ACC112 (cell line): ENCODE data around the gene DACT3.

ENCODE experiments used
- H2AFZ ChIP-seq: fragments of 200-600 bp; sonication (generic); one replicate; pipeline ENCODE4 v1.6.0; 2017; ENCODE audit warnings: antibody characterized with exemption, low read length; ENCODE audit not compliant: unreplicated experiment
- H3K27ac ChIP-seq: fragments of 200-600 bp; sonication (generic); 2 replicates; pipeline ENCODE4 v1.5.1; 2014; ENCODE audit warnings: low read depth, mild to moderate bottlenecking, antibody characterized with exemption, low read length, moderate library complexity
- H3K27me3 ChIP-seq: fragments of 200-600 bp; sonication (generic); 2 replicates; pipeline ENCODE4 v1.6.1; 2014; ENCODE audit warnings: mild to moderate bottlenecking, antibody characterized with exemption, low read length, moderate library complexity, mixed read lengths; ENCODE audit not compliant: insufficient read depth
- H3K36me3 ChIP-seq: fragments of 200-600 bp; sonication (generic); 2 replicates; pipeline ENCODE4 v1.6.1; 2016; ENCODE audit warnings: mild to moderate bottlenecking, antibody characterized with exemption, low read length, moderate library complexity, mixed read lengths; ENCODE audit not compliant: insufficient read depth
- H3K4me1 ChIP-seq: fragments of 200-600 bp; sonication (generic); one replicate; pipeline ENCODE4 v1.6.1; 2016; ENCODE audit warnings: low read length, mixed read lengths; ENCODE audit not compliant: insufficient read depth, unreplicated experiment, control insufficient read depth
- H3K4me3 ChIP-seq: fragments of 200-600 bp; sonication (generic); 2 replicates; pipeline ENCODE4 v1.5.1; 2014; ENCODE audit warnings: mild to moderate bottlenecking, low read depth, low read length
- H3K79me2 ChIP-seq: fragments of 200-600 bp; sonication (generic); one replicate; pipeline ENCODE4 v1.6.0; 2016; ENCODE audit warnings: low read length; ENCODE audit not compliant: control insufficient read depth, unreplicated experiment, insufficient read depth

Gene DACT3

DNA sequence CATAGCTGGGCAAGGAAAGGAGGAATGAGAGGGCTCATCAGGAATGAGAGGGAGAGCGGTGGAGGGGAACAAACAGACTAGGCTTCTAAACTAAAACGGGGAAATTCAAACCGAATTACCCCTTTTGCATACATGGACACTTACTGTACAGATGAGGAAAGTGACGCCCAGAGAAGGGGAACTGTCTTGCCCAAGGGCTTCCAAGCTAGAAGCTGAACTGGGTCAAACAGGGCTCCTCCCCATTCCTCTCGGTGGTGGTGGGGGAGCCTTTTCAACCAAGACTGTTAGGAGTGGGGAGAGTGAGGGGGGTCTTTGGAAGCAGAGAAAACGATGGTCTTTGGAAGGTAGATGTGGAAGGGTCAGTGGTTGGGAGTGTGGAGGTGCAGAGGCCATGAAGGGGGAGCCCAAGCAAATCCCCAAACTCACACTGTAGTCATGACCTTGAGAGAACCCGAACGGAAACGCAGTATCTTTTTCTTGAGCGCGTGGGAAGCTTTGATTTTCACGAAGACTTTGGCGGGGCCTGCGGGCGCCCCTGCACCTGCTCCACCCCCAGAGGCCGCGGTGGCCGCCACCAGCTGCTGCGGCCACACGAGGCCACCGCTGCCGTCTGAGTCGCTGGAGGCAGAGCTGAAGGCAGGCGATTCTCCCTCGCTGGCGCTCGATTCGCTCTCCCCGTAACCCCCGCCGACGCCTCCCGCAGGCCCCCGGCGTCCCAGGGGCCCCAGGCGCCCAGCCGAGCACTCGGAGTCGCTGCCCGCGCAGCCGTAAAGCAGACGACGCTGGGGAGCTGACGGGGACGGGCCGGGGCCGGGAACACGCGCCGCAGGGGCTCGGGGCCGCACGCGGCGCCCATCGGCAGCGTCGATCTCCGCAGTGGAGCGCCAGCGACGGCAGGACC is 12.7 kb downstream of the DACT3 start:
- Histone ChIP-seq H3K36me3 (no peaks in the 10 kb centered on the region), H2AFZ (no peak overlapping the region), H3K4me1 (no peaks in the 10 kb centered on the region), H3K27ac (no peak overlapping the region), H3K27me3 (no peaks in the 10 kb centered on the region), H3K4me3 (no peak overlapping the region), H3K79me2 (no peaks in the 10 kb centered on the region)

DNA sequence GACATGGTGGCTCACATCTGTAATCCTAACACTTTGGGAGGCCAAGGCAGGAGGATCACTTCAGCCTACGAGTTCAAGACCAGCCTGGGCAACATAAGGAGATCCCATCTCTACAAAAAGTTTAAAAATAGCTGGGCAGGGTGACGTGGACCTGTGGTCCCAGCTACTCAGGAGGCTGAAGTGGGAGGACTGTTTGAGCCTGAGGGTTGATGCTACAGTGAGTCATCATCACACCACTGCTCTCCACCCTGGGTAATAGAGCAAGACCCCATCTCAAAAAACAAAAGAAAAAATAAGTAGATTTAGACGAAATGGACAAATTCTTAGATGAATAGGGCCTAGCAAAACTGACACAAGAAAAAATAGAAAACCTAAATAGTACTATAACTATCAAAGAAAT is 14.6 kb downstream of the DACT3 start:
- no peaks in the 10 kb centered on the region for H3K27me3 ChIP-seq
- H3K4me3 ChIP-seq = no peak overlapping the region
- no peaks in the 10 kb centered on the region for H3K4me1 ChIP-seq

DNA sequence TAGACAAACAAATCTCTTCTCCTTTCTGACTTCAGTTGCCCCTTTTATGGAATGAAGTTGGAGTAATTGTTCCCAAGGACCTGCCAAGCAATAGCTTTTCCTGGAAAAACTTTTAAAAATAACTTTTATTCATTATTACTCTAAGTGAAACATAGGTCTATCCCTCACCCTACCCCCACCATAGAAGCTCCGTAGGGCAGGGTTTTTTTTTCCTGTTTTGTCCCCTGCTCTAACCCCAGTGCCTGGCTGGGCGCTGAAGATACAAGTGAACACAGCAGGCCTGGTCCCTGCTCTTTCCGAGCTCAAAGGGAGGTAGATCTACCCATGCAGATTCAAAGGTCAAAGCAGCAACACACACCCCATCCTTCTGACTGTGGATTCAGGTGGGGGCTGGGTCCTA is 16.3 kb downstream of the DACT3 start:
- H3K36me3 ChIP-seq = no peaks in the 10 kb centered on the region

More for the DNA sequence above, 14.6 kb downstream of the DACT3 start:
- H3K36me3 ChIP-seq = no peaks in the 10 kb centered on the region
- H3K79me2 ChIP-seq = no peaks in the 10 kb centered on the region
- H3K27ac ChIP-seq = no peak overlapping the region
- H2AFZ ChIP-seq = no peak overlapping the region

DNA sequence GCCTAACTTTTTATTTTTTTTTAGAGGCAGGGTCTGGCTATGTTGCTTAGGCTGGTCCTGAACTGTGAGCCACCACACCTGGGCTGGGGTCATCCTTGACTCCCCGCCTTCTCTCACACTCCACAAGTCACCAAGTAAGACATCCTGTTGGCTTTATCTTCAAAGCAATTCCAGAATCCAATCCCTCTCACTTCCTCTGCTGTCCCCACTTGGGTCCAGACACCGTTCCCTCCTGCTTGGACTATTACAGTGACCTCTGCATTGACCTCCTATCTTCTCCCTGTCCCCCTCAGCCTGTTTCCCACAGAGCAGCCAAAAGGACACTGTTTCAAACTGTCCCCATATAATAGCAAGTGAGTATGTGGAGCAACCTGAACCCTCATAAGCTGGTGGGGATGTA is 20.3 kb downstream of the DACT3 start:
- Histone ChIP-seq H3K27me3 (no peaks in the 10 kb centered on the region), H2AFZ (no peak overlapping the region), H3K4me3 (no peak overlapping the region), H3K79me2 (no peaks in the 10 kb centered on the region), H3K27ac (no peak overlapping the region), H3K4me1 (no peaks in the 10 kb centered on the region), H3K36me3 (no peaks in the 10 kb centered on the region)

More for the DNA sequence above, 16.3 kb downstream of the DACT3 start:
- H3K79me2 ChIP-seq = no peaks in the 10 kb centered on the region
- no peak overlapping the region for H3K4me3 ChIP-seq
- no peaks in the 10 kb centered on the region for H3K4me1 ChIP-seq
- H3K27ac ChIP-seq = no peak overlapping the region
- no peaks in the 10 kb centered on the region for H3K27me3 ChIP-seq
- H2AFZ ChIP-seq = no peak overlapping the region

DNA sequence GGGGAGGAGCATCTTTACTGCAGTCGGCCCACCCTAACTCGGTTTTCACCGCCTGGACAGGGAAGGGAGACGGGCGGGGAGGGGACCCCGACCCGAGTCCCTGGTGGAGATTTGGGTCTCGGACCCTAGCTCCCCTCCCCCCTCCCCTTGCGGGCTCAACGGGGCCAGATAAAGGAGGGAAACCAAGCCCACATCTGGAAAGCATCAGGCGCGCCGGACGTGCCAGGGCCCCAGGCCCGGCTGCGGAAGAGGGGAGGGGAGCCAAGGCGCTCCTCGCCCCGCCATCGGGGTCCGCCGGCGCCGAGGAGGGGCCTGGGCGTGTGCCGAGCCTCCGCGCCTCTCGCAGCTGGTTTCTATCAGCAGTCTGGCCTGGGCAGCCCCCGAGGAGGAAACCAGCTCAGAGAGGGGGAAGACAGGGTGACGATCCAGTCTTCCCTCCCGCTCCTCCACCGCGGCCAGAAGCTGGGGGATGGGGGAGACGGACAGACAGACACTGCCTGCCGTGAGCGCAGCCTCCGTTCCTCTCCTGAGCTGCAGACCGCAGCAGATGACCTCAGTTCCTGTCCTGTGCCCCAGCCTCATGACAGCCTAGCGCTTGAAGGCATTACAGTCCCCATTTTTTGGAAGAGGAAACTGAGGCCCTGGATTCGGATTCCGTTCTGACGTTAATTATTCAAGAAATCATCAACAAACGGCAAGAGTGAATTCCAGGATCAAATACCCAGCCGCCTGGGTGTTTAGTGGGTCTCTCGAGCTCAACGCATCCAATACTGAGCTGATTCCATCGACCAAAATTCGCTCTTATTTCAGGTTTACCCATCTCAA is 21.4 kb downstream of the DACT3 start:
- Histone ChIP-seq H2AFZ (peak overlapping the region; percentile 68), H3K79me2 (no peaks in the 10 kb centered on the region), H3K4me3 (peak overlapping the region; percentile 79), H3K4me1 (no peaks in the 10 kb centered on the region), H3K27me3 (no peaks in the 10 kb centered on the region), H3K36me3 (no peaks in the 10 kb centered on the region), H3K27ac (no peak overlapping the region)

DNA sequence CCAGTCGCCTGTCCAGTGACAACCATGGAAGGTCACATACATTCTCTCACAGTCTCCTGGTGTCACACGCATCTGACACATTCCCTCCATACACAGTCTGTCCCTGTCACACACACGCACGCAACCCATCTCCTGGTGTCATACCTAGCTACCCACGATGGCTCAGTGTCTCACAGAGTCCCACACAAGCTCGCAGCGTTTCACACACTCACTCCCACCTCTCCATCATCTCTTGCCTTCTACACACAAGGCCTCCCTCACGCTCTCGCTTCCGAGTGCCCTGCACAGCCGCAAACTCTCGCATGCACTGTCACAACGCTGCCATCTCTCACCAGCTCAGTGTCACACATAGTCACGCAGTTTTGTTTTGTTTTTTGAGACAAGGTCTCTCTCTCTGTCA is 23.8 kb downstream of the DACT3 start:
- H3K4me3 ChIP-seq = no peak overlapping the region
- no peaks in the 10 kb centered on the region for H3K79me2 ChIP-seq
- H3K36me3 ChIP-seq = no peaks in the 10 kb centered on the region
- H3K27me3 ChIP-seq = no peaks in the 10 kb centered on the region
- H3K4me1 ChIP-seq = no peaks in the 10 kb centered on the region
- no peak overlapping the region for H3K27ac ChIP-seq
- no peak overlapping the region for H2AFZ ChIP-seq

DNA sequence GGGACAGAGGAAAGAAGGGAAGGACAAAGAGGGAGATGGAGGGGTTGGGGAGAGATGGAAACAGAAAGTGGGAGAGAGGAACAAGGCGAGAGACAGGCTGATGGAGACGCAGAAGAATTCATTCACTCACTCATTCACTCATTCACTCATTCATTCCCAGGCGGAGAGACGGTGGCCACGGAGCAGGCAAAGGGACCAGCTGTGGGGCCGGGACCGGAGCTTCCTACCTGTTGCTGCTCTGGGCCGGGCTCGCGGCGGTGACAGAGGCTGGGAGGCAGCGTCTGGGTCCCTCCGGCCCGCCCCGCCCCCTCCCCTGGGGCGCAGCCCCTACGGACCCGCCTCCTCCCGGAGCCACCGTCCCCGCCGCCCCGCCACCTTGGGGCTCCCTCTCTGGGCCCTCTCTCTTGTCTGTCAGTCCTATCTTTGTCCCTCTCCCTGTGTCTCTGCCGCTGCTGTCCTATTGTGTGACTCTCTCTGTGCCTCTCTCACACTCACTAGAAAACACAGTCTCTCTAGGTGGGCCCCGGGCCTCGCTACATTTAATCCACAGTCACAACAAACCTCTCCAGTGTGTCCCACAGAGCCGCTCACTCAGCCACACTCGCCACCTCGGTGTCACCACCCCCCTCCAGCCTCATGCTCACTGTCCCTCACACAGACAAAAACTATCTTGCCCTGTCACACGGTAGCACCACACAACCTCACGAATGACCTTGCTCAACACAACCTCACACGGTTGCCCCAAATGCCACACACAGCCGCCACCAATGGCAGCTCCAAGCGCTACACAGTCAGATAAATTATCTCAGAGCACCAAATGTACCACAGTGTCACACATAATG is 24.8 kb downstream of the DACT3 start, which contains the start of gene GNG8:
Gene GNG8, minus strand, starts transcription at position 283 of the 842 bp plus-strand sequence. CDS start 1,520 bp downstream, outside the sequence.
- no peak within 1 kb of the TSS for H2AFZ ChIP-seq
- H3K27ac ChIP-seq = no peak within 1 kb of the TSS
- no peaks in the 10 kb centered on the region for H3K36me3 ChIP-seq
- H3K4me3 ChIP-seq = no peak within 1 kb of the TSS
- no peaks in the 10 kb centered on the region for H3K27me3 ChIP-seq
- no peaks in the 10 kb centered on the region for H3K79me2 ChIP-seq
- peaks cover 7% of the 10 kb centered on the region for H3K4me1 ChIP-seq

DNA sequence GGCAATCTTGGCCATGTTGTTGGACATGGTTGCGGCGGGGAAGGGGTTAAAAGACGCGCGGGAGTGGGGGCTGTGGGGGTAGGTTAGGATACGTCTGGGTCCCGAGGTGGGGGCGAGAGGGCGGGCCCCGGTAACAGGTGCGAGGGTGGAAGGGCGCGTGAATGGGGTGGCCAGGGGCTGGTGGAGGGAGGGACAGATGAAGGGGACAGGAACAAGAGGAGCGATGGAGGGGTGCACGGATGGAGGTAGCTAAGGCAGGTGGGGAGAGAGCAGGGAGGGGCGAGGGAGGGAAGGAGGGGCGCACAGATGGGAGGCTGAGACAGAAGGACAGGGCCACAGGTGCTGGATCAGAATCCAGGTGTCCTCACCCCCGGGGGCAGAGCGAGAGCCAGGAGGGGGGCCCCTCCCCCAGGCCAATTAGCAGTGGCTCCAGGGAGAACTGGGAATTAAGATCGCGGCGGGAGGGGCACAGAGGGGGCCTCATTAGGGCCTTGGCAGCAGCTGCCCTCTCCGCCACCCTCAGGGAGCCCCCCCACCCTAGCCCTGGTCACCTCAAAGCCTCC is 26.2 kb downstream of the DACT3 start:
- H3K27me3 ChIP-seq = no peaks in the 10 kb centered on the region
- no peak overlapping the region for H2AFZ ChIP-seq
- H3K79me2 ChIP-seq = no peaks in the 10 kb centered on the region
- H3K36me3 ChIP-seq = no peaks in the 10 kb centered on the region
- H3K4me1 ChIP-seq = peaks cover 9% of the 10 kb centered on the region
- no peak overlapping the region for H3K27ac ChIP-seq
- peak overlapping the region; percentile 24; the same call in 1 of the 2 replicates for H3K4me3 ChIP-seq

DNA sequence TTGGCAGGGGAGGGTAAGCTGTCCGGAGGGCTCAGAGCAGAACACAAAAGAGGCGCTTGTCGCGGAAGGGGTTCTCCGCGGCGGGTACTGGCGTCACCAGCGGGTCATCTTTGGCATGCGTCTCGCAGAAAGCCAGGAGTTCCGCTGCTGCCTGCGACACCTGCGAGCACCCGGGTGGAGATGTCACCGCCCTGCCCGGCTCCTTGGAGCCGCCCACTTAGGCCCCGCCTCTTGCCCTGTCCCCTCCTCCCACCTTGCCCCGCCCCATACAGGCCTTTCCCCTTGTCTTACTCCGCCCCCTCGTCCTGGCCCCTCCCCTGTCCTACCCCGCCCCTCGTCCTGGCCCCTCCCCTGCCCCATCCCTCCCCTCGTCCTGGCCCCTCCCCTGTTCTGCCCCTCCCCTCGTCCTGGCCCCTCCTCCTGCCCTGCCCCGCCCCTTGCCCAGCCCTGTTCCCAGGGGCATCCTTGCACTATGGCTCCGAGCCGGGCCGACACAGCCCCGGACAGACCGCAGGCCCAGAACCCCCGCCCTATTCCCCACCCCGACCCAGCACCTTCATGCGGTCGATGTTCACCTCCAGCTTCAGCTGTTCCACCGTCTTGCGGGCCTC is 26.8 kb downstream of the DACT3 start:
- no peaks in the 10 kb centered on the region for H3K27me3 ChIP-seq
- no peaks in the 10 kb centered on the region for H3K36me3 ChIP-seq
- H3K4me3 ChIP-seq = peak overlapping the region; percentile 24; the same call in 1 of the 2 replicates
- no peak overlapping the region for H3K27ac ChIP-seq
- H2AFZ ChIP-seq = no peak overlapping the region
- peaks cover 9% of the 10 kb centered on the region for H3K4me1 ChIP-seq
- H3K79me2 ChIP-seq = no peaks in the 10 kb centered on the region
